K562 (cell line): Measurements from ENCODE around the gene SNX1. TPM values are rescaled to one million over a fixed set of nuclear protein-coding genes. Genes with fewer than 3 reads are reported as not detected.

Source experiments
- EP400 ChIP-seq: fragments of 450-650 bp; IDR thresholded peaks from 2 replicates; pipeline ENCODE4 v1.6.1; 2017; ENCODE audit warnings: antibody characterized with exemption, mild to moderate bottlenecking, moderate library complexity
- HMBOX1 ChIP-seq: sonication (generic); IDR thresholded peaks from 2 replicates; pipeline ENCODE4 v1.6.1; 2016
- HNRNPUL1 ChIP-seq: fragments of 200-400 bp; formaldehyde crosslinking; IDR thresholded peaks from 2 replicates; pipeline ENCODE4 v1.6.1; 2017; ENCODE audit warnings: low read length
- JUND ChIP-seq, 2 experiments: IDR thresholded peaks; 2 replicates in 1 of 2; 3 replicates in 1 of 2; pipeline ENCODE4 v1.6.1; 2011; ENCODE audit warnings: borderline replicate concordance in 2 of 2, low read depth in 2 of 2, low read length in 2 of 2, improper control_type of control experiment in 1 of 2, missing biosample characterization in 1 of 2, missing genetic modification characterization in 1 of 2, missing genetic modification reagents in 1 of 2
- NELFE ChIP-seq: IDR thresholded peaks from 2 replicates; pipeline ENCODE4 v1.6.1; 2011; ENCODE audit warnings: mild to moderate bottlenecking; ENCODE audit not compliant: insufficient read depth, insufficient read length
- POLR2AphosphoS5 ChIP-seq: IDR thresholded peaks from 2 replicates; pipeline ENCODE4 v1.6.1; 2011; ENCODE audit warnings: mild to moderate bottlenecking, low read depth, low read length, moderate library complexity; ENCODE audit not compliant: control insufficient read depth, insufficient read depth
- SMAD2 ChIP-seq: fragments of 150-350 bp; IDR thresholded peaks from 2 replicates; pipeline ENCODE4 v1.6.1; 2014; ENCODE audit warnings: low read depth, mild to moderate bottlenecking, low read length
- USF1 ChIP-seq: sonication (generic); formaldehyde crosslinking; IDR thresholded peaks from 2 replicates; pipeline ENCODE4 v1.9.0; 2022; ENCODE audit warnings: mild to moderate bottlenecking, missing genetic modification reagents
- ZFX ChIP-seq: sonication (generic); formaldehyde crosslinking; IDR thresholded peaks from 2 replicates; pipeline ENCODE4 v1.8.0; 2022; ENCODE audit warnings: mild to moderate bottlenecking, missing genetic modification reagents, moderate library complexity
- polyA plus RNA-seq, 8 experiments: library from polyadenylated mRNA; depleted of rRNA in 4 of 8; stranded (reverse) in 5 of 8; unstranded in 3 of 8; fragments of >200 nt; fragmentation: Nextera tagmentation in 2 of 8; fragmentation: Illumina TruSeq in 1 of 8; extraction: Ambion mirVana in 2 of 8; extraction: Trizol in 1 of 8; gene quantifications; 2 replicates each; pipeline versions ENCODE4 v1.2.1 to v1.2.3, GENCODE V29; 2011 to 2014; ENCODE audit warnings: inconsistent platforms in 1 of 8, missing spikeins in 1 of 8
- total RNA-seq, 7 experiments: library from RNA; depleted of rRNA in 6 of 7; stranded (reverse); fragments of >200 nt in 6 of 7; fragmentation: Illumina TruSeq in 2 of 7; extraction: Trizol in 2 of 7; gene quantifications; 2 replicates each; pipeline versions ENCODE4 v1.2.1 to v1.2.3, GENCODE V29; 2011 to 2021; ENCODE audit warnings: low replicate concordance in 1 of 7
- TF ChIP-seq, protein P1 (sequence below): fragments of 450-650 bp; IDR thresholded peaks from 2 replicates; pipeline ENCODE4 v1.6.1; 2016; ENCODE audit warnings: missing biosample characterization, missing genetic modification characterization
- TF ChIP-seq, protein P2 (sequence below), 2 experiments: IDR thresholded peaks; 2 replicates each; pipeline ENCODE4 v1.6.1; 2012; ENCODE audit warnings: improper control_type of control experiment in 2 of 2, low read depth in 2 of 2, low read length in 2 of 2, borderline replicate concordance in 1 of 2
- TF ChIP-seq, protein P3 (sequence below): fragments of 450-650 bp; IDR thresholded peaks from 2 replicates; pipeline ENCODE4 v1.6.1; 2017; ENCODE audit warnings: antibody characterized with exemption, mild to moderate bottlenecking
- TF ChIP-seq, protein P4 (sequence below): sonication (generic); formaldehyde crosslinking; IDR thresholded peaks from 2 replicates; pipeline ENCODE4 v1.8.0; 2022; ENCODE audit warnings: mild to moderate bottlenecking, missing genetic modification reagents

Gene SNX1
- total and polyA plus RNA-seq, 9 of the 15 experiments (the other 6 are each of a cell fraction or from before 2014, with no cell fraction given), result 11.0 to 105 (median 59.9) TPM

DNA sequence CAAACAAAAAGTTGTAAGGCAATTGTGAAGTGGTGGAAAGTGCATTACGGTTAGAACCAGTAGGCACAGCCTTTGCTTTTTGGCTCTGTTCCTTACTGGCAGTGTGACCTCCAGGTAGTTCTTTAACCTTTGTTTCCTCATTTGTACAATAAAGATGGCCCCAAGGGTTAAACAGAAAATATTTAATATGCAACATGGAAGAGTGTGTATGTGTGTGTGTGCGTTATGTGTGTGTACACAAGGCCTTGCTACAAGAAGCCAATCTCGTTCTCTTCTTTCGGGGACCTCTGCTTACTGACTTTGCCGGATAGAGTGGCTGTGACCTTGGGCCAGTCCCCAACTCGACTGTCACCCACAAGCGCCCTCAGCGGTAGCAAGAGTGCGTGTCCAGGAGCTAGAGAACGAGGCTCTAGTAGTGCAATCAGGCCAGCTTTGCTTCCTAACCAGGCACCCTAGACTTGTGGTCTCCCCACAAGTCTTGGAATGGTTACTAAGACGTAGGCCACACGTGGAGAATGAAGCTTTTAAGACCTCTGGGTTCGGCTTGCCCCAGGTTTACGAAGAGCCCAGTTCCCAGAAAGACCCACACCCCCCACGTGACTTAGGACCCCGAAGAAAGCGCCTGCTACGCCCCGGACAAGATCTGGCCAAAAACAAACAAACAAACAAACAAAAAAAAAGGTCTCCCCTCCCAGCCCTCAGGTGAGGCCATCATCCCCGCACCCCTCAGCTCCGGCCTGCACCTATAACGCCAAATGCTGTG, 2.7 kb upstream of the SNX1 start (continued):
- TF ChIP-seq NELFE (no peak), SMAD2 (no peak), HMBOX1 (peak; percentile 78), HNRNPUL1 (0 out of 2 replicates have a peak, but pooled peaks have one; percentile 35), USF1 (CRISPR knock-in tag) (peak; percentile 93), POLR2AphosphoS5 (peak; percentile 64), ZFX (peak; percentile 83), EP400 (peak; percentile 67), JUND (IDR thresholded peaks at IDR 0.05; ENCODE audit: borderline replicate concordance, low read depth, low read length) (no peak), JUND (tag; IDR thresholded peaks at IDR 0.05; ENCODE audit: borderline replicate concordance, low read depth, low read length) (no peak; the same call in 2 of the 3 replicates)
- TF ChIP-seq, protein P1, sequence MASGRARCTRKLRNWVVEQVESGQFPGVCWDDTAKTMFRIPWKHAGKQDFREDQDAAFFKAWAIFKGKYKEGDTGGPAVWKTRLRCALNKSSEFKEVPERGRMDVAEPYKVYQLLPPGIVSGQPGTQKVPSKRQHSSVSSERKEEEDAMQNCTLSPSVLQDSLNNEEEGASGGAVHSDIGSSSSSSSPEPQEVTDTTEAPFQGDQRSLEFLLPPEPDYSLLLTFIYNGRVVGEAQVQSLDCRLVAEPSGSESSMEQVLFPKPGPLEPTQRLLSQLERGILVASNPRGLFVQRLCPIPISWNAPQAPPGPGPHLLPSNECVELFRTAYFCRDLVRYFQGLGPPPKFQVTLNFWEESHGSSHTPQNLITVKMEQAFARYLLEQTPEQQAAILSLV (tag), result peak; percentile 30; the same call in 1 of the 2 replicates
- TF ChIP-seq, protein P2, sequence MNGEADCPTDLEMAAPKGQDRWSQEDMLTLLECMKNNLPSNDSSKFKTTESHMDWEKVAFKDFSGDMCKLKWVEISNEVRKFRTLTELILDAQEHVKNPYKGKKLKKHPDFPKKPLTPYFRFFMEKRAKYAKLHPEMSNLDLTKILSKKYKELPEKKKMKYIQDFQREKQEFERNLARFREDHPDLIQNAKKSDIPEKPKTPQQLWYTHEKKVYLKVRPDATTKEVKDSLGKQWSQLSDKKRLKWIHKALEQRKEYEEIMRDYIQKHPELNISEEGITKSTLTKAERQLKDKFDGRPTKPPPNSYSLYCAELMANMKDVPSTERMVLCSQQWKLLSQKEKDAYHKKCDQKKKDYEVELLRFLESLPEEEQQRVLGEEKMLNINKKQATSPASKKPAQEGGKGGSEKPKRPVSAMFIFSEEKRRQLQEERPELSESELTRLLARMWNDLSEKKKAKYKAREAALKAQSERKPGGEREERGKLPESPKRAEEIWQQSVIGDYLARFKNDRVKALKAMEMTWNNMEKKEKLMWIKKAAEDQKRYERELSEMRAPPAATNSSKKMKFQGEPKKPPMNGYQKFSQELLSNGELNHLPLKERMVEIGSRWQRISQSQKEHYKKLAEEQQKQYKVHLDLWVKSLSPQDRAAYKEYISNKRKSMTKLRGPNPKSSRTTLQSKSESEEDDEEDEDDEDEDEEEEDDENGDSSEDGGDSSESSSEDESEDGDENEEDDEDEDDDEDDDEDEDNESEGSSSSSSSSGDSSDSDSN (IDR thresholded peaks at IDR 0.05; ENCODE audit: borderline replicate concordance in 1 of 2, low read depth in 2 of 2, low read length in 2 of 2), result peak in 1 of 2 experiments; percentile 75; a peak in 1 of 4 replicates
- TF ChIP-seq, protein P3, sequence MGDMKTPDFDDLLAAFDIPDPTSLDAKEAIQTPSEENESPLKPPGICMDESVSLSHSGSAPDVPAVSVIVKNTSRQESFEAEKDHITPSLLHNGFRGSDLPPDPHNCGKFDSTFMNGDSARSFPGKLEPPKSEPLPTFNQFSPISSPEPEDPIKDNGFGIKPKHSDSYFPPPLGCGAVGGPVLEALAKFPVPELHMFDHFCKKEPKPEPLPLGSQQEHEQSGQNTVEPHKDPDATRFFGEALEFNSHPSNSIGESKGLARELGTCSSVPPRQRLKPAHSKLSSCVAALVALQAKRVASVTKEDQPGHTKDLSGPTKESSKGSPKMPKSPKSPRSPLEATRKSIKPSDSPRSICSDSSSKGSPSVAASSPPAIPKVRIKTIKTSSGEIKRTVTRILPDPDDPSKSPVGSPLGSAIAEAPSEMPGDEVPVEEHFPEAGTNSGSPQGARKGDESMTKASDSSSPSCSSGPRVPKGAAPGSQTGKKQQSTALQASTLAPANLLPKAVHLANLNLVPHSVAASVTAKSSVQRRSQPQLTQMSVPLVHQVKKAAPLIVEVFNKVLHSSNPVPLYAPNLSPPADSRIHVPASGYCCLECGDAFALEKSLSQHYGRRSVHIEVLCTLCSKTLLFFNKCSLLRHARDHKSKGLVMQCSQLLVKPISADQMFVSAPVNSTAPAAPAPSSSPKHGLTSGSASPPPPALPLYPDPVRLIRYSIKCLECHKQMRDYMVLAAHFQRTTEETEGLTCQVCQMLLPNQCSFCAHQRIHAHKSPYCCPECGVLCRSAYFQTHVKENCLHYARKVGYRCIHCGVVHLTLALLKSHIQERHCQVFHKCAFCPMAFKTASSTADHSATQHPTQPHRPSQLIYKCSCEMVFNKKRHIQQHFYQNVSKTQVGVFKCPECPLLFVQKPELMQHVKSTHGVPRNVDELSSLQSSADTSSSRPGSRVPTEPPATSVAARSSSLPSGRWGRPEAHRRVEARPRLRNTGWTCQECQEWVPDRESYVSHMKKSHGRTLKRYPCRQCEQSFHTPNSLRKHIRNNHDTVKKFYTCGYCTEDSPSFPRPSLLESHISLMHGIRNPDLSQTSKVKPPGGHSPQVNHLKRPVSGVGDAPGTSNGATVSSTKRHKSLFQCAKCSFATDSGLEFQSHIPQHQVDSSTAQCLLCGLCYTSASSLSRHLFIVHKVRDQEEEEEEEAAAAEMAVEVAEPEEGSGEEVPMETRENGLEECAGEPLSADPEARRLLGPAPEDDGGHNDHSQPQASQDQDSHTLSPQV, result peak; percentile 74
- TF ChIP-seq, protein P4, sequence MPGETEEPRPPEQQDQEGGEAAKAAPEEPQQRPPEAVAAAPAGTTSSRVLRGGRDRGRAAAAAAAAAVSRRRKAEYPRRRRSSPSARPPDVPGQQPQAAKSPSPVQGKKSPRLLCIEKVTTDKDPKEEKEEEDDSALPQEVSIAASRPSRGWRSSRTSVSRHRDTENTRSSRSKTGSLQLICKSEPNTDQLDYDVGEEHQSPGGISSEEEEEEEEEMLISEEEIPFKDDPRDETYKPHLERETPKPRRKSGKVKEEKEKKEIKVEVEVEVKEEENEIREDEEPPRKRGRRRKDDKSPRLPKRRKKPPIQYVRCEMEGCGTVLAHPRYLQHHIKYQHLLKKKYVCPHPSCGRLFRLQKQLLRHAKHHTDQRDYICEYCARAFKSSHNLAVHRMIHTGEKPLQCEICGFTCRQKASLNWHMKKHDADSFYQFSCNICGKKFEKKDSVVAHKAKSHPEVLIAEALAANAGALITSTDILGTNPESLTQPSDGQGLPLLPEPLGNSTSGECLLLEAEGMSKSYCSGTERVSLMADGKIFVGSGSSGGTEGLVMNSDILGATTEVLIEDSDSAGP (CRISPR knock-in tag), result 0 out of 2 replicates have a peak, but pooled peaks have one; percentile 49
